ENCODE data around the gene ARHGAP40.
A peak's percentile ranks its signal among the peaks of the same experiment; 100 is the strongest.

The ARHGAP40 gene

GRCh38 chr20:38674765-38675133, 73.1 kb downstream of the ARHGAP40 start:
- no peak for DNase-seq (ENCODE audit: low read depth in 2 of 2)

DNA sequence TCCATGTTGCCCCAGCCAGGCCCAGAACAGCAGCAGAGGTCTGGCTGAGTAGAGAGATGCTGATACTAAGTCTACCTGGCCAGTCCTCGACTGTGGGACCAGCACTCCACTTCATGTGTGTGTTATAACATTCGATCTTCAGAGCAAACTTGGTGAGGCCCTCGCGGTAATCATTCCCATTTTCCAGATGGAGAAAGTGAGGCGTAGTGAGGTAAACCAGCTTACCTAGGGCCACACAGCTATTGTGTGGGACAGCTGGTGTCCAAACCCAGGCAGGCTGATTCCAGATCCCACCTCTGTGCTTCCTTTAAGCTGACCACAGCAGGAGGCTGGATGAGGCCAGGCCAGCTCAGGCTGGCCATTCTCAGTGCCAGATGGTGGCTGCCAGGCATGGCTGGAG, 75.0 kb downstream of the ARHGAP40 start:
- no peak for DNase-seq (ENCODE audit: low read depth in 2 of 2)

DNA sequence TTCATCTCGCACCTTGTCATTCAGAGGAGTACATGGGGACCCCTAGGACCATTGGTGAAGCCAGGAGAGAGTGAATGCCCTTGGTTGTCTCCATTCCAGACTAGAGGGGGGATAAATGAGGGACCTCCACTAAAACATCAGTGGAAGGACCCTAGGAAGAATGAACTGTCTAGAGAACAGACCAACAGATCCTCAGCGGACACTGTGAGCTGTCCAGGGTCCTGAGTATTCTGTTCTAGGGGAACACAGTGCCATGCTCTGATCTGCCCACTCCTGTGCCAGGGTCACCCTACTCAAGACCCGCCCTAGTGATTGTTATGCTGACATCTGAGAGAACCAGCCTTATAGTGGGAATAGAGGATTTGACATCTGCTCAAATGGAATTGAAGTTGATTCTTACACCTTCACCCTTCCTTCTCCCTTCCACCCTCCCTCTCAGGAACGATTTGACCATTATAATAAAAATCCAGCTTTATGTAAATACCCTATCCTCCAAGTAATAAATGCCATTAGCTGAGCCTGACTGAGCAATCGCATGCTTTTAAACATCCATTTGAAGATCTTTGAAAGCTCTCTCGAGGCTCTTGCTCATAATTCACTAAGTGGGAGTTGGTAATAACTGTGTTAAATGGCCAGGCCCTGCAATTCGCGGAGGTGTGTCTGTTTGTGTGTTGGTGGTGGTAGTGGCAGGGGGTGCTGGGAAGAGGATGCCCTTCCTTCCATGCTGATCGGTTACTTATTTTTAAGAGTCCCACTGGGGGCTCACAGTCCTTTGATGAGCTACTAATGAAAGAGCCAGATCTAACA, 79.1 kb downstream of the ARHGAP40 start:
- DNase-seq (ENCODE audit: low read depth in 2 of 2) = no peak

DNA sequence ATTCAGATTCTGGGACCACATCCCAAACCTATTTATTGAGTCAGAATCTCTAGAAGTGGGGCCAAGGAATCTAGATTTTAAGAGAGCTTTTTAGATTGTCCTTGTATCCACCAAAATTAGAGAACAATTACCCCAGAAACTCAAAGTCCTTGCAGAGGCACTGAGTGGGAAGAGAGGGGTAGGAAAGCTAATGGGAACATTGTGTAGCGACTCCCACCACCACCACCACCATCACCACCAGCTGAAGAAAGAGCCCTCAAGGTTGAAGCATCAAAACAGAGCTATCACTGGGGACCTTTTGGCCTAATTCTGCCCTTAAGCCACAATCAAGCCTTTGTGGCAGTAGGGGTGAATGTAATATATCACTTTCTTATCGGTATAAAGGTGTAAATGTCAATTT, 83.7 kb downstream of the ARHGAP40 start:
- no peak for DNase-seq (ENCODE audit: low read depth in 2 of 2)

GRCh38 chr20:38685853-38686473, 84.4 kb downstream of the ARHGAP40 start:
- DNase-seq (ENCODE audit: low read depth in 2 of 2) = peak in 1 of 2 experiments; percentile 5

GRCh38 chr20:38692436-38693411, 91.1 kb downstream of the ARHGAP40 start:
- peak; percentile 9 to 28 for DNase-seq (ENCODE audit: low read depth in 2 of 2)

GRCh38 chr20:38697306-38697705, 95.7 kb downstream of the ARHGAP40 start:
- DNase-seq (ENCODE audit: low read depth in 2 of 2) = no peak

DNA sequence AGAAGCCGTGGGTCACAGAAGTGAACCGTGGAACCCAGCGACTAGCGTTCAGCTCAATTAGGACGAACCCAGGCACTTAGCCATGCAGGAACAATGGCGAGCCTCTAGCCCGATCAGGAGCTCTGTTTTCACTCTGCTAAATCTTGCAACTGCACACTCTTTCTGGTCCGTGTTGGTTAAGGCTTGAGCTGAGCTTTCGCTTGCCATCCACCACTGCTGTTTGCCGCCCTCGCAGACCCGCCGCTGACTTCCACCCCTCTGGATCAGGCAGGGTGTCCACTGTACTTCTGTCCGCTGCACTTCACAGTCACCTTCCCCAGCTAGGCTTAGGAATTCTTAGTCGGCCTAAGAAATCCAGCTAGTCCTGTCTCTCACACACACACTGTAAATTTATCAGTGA, 96.9 kb downstream of the ARHGAP40 start:
- no peak for DNase-seq (ENCODE audit: low read depth in 2 of 2)

DNA sequence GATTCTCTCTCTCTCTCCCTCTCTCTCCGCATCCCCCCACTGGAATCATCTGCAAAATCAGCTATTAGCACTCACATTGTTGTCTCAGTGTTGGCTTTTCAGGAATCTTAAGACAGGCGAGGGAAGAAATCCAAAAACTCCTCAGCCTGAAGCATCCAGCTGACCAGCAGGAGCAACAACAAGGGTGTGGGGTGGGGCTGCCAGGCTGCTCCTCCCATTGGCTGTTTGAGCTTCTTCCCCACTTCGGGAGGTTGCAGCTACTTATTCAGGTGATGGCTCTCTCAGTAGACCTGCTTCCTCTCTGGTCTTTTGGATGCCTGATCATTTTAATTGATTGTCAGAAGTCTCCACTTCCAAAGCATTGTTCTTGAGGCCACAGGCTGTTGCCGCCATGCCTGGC, 98.5 kb downstream of the ARHGAP40 start:
- no peak for DNase-seq (ENCODE audit: low read depth in 2 of 2)
